Panc1 (cell line): ENCODE results near the gene NHSL1. TPM values are rescaled to one million over a fixed set of nuclear protein-coding genes. Genes with fewer than 3 reads are reported as not detected.

Experiments
- ATAC-seq: fragments of 200-7000 bp; cut with Tn5 transposase; 2 replicates; pipeline ENCODE4 v1.9.1; 2020; ENCODE audit warnings: mild to moderate bottlenecking, moderate library complexity
- Bru-seq: library from RNA; stranded (reverse); fragments of 400-500 nt; gene quantifications from one replicate; lab custom pipeline; 2021; lab: Mats Ljungman, UMichigan
- BruChase-seq, 2 experiments: library from RNA; stranded (reverse); fragments of 400-500 nt; gene quantifications; one replicate each; lab custom pipeline; 2021; lab: Mats Ljungman, UMichigan
- BruUV-seq: library from RNA; stranded (reverse); fragments of 400-500 nt; replicated peaks from 2 replicates; lab custom pipeline; 2021; lab: Mats Ljungman, UMichigan
- CTCF ChIA-PET: fragments of 300-600 bp; sonication (Branson Sonifier 250); formaldehyde crosslinking; loops from one replicate; lab custom pipeline; 2022; ENCODE audit warnings: antibody characterized with exemption; lab: Charles Lee
- POLR2A ChIA-PET: fragments of 300-600 bp; sonication (Branson Sonifier 250); formaldehyde crosslinking; loops from one replicate; lab custom pipeline; 2022; ENCODE audit warnings: antibody characterized with exemption; lab: Charles Lee
- DNase-seq: peaks from one replicate; pipeline ENCODE4 v3.0.0-alpha.2; 2010; ENCODE audit warnings: low read depth, low spot score
- H3K27ac ChIP-seq: 2 replicates; pipeline ENCODE4 v1.5.1; 2011; ENCODE audit warnings: mild to moderate bottlenecking, low read length, inconsistent platforms
- H3K27me3 ChIP-seq: fragments of 200-500 bp; sonication (Bioruptor generic); 2 replicates; pipeline ENCODE4 v1.6.0; 2014; ENCODE audit warnings: low read length, inconsistent platforms; ENCODE audit not compliant: control insufficient read depth, insufficient read depth
- H3K36me3 ChIP-seq: fragments of 200-500 bp; sonication (Bioruptor generic); 2 replicates; pipeline ENCODE4 v1.5.1; 2014; ENCODE audit warnings: inconsistent platforms, mild to moderate bottlenecking, low read length, moderate library complexity; ENCODE audit not compliant: control insufficient read depth, insufficient read depth
- H3K4me1 ChIP-seq: 2 replicates; pipeline ENCODE4 v1.5.1; 2011; ENCODE audit warnings: inconsistent platforms, mild to moderate bottlenecking, low read length, moderate library complexity; ENCODE audit not compliant: control insufficient read depth, insufficient read depth
- H3K4me3 ChIP-seq, 2 experiments: 2 replicates each; pipeline ENCODE4 v1.5.1; 2011 to 2012; ENCODE audit warnings: low read depth in 2 of 2, low read length in 2 of 2, mild to moderate bottlenecking in 2 of 2, inconsistent platforms in 1 of 2, moderate library complexity in 1 of 2
- H3K9me3 ChIP-seq: fragments of 200-500 bp; sonication (Bioruptor generic); 2 replicates; pipeline ENCODE4 v1.5.1; 2014; ENCODE audit warnings: low read depth, mild to moderate bottlenecking, inconsistent platforms, low read length, moderate library complexity; ENCODE audit not compliant: control insufficient read depth, insufficient read depth
- POLR2AphosphoS5 ChIP-seq: IDR thresholded peaks from 2 replicates; pipeline ENCODE4 v1.6.1; 2012; ENCODE audit warnings: mild to moderate bottlenecking, low read depth, low read length, moderate library complexity
- SIN3A ChIP-seq: IDR thresholded peaks from 2 replicates; pipeline ENCODE4 v1.6.1; 2012; ENCODE audit warnings: low read depth, mild to moderate bottlenecking, low read length, moderate library complexity, borderline replicate concordance; ENCODE audit not compliant: insufficient read depth
- TCF7L2 ChIP-seq: IDR thresholded peaks from 2 replicates; pipeline ENCODE4 v1.6.1; 2011; ENCODE audit warnings: mild to moderate bottlenecking, low read depth, low read length, inconsistent platforms
- in situ Hi-C: cut with HindIII; loops from 2 replicates; pipeline ENCODE4 v1.10.0; 2016; ENCODE audit warnings: low sequenced_read_pairs, low pct_unique_long_range_greater_than_20kb
- intact Hi-C: fragments of 100-400 bp; cut with micrococcal nuclease; formaldehyde crosslinking; loops from one replicate; pipeline ENCODE4 v1.10.0; 2022; ENCODE audit not compliant: unreplicated experiment
- long read RNA-seq: library from polyadenylated mRNA; unstranded; transcript quantifications from one replicate; pipeline ENCODE4 v2.0.0, GENCODE V29; 2021; ENCODE audit not compliant: unreplicated experiment
- polyA plus RNA-seq: library from polyadenylated mRNA; unstranded; fragments of >200 nt; gene quantifications from one replicate; pipeline ENCODE4 v1.2.1, GENCODE V29; 2012; ENCODE audit warnings: missing spikeins; ENCODE audit not compliant: insufficient read length
- total RNA-seq: library from RNA; stranded (reverse); gene quantifications from one replicate; pipeline ENCODE4 v1.2.1, GENCODE V29; 2021; ENCODE audit not compliant: unreplicated experiment
- TF ChIP-seq, protein P1 (sequence below): fragments of 450-650 bp; IDR thresholded peaks from 2 replicates; pipeline ENCODE4 v1.5.1; 2017; ENCODE audit warnings: mild to moderate bottlenecking
- TF ChIP-seq, protein P2 (sequence below), 2 experiments: IDR thresholded peaks; 2 replicates each; pipeline ENCODE4 v1.6.1; 2011 to 2012; ENCODE audit warnings: low read depth in 2 of 2, control low read depth in 1 of 2, low read length in 1 of 2, mild to moderate bottlenecking in 1 of 2, moderate library complexity in 1 of 2; ENCODE audit not compliant: insufficient read depth in 1 of 2

NHSL1 gene, protein sequence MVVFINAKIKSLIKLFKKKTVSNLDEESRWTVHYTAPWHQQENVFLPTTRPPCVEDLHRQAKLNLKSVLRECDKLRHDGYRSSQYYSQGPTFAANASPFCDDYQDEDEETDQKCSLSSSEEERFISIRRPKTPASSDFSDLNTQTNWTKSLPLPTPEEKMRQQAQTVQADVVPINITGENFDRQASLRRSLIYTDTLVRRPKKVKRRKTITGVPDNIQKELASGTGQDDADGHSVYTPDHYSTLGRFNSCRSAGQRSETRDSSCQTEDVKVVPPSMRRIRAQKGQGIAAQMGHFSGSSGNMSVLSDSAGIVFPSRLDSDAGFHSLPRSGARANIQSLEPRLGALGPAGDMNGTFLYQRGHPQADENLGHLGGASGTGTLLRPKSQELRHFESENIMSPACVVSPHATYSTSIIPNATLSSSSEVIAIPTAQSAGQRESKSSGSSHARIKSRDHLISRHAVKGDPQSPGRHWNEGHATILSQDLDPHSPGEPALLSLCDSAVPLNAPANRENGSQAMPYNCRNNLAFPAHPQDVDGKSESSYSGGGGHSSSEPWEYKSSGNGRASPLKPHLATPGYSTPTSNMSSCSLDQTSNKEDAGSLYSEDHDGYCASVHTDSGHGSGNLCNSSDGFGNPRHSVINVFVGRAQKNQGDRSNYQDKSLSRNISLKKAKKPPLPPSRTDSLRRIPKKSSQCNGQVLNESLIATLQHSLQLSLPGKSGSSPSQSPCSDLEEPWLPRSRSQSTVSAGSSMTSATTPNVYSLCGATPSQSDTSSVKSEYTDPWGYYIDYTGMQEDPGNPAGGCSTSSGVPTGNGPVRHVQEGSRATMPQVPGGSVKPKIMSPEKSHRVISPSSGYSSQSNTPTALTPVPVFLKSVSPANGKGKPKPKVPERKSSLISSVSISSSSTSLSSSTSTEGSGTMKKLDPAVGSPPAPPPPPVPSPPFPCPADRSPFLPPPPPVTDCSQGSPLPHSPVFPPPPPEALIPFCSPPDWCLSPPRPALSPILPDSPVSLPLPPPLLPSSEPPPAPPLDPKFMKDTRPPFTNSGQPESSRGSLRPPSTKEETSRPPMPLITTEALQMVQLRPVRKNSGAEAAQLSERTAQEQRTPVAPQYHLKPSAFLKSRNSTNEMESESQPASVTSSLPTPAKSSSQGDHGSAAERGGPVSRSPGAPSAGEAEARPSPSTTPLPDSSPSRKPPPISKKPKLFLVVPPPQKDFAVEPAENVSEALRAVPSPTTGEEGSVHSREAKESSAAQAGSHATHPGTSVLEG (N-terminal part only)
- total RNA-seq (20.6 TPM), Bru-seq, nascent RNA (percentile 76 among the genes with signal in this experiment), BruChase-seq, experiment 1, labeled RNA remaining after a 2-hour chase (percentile 69 among the genes with signal in this experiment), BruChase-seq, experiment 2, labeled RNA remaining after a 6-hour chase (percentile 66 among the genes with signal in this experiment)
- 10.3 TPM for polyA plus RNA-seq
- long read RNA-seq, partial matches to known transcripts: 7 of 14 reads
- long read RNA-seq, other reads (novel, unspliced or antisense): 6 of 14 reads

DNA sequence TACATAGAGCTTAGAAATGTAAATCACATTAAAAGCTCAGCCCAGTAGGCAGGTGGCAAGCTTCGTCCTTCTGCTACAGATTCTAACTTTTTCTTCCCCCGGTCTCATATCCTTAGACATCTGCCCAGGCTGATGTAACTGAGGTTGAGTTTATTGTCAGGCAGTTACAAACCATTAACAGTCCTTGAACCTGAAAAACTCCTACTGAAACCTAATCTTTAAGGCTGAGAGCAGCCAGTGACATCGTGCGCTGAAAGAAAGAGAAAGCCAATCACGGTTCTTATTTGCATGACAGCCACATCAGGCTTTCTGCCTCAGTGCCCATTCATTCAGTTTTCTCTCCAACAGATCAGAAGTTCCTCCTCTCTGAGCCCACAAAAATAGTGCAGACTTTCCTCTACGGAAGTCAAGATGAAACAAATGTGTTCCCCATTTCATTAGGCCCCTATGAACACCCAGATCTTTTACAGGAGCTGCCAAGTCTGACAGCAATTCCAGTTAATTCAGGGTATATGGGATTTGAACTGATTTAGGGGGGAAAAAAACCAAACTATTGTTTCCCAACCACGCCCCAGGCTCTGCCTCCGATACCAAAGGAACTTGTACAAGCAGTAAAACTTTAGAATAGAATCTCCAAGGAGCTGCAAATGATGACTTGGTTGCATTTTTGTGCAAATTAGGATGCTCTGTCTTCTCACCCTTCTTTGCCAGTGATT is at the start of gene NHSL1:
Gene NHSL1 (minus strand): TSS at position 192 of the 716 bp plus-strand sequence. CDS start 204 bp downstream, outside the sequence.
- H3K4me3 ChIP-seq: no peak within 1 kb of the TSS
- CTCF ChIA-PET: no interaction called here
- intact Hi-C loops (no loop called here), in situ Hi-C loops (no loop called here)
- H3K4me1 ChIP-seq: no peaks in the 10 kb centered on the region
- H3K27ac ChIP-seq: peak within 1 kb of the TSS; percentile 1; the same call in 1 of the 2 replicates
- DNase-seq (no peak), ATAC-seq (no peak; the same call in 1 of the 2 replicates)
- no peaks in the 10 kb centered on the region for H3K27me3 ChIP-seq
- no peaks in the 10 kb centered on the region for H3K36me3 ChIP-seq
- H3K9me3 ChIP-seq: no peaks in the 10 kb centered on the region
- POLR2A ChIA-PET: no interaction called here
- TF ChIP-seq, protein P1, sequence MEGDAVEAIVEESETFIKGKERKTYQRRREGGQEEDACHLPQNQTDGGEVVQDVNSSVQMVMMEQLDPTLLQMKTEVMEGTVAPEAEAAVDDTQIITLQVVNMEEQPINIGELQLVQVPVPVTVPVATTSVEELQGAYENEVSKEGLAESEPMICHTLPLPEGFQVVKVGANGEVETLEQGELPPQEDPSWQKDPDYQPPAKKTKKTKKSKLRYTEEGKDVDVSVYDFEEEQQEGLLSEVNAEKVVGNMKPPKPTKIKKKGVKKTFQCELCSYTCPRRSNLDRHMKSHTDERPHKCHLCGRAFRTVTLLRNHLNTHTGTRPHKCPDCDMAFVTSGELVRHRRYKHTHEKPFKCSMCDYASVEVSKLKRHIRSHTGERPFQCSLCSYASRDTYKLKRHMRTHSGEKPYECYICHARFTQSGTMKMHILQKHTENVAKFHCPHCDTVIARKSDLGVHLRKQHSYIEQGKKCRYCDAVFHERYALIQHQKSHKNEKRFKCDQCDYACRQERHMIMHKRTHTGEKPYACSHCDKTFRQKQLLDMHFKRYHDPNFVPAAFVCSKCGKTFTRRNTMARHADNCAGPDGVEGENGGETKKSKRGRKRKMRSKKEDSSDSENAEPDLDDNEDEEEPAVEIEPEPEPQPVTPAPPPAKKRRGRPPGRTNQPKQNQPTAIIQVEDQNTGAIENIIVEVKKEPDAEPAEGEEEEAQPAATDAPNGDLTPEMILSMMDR: no peak
- TF ChIP-seq, protein P2, sequence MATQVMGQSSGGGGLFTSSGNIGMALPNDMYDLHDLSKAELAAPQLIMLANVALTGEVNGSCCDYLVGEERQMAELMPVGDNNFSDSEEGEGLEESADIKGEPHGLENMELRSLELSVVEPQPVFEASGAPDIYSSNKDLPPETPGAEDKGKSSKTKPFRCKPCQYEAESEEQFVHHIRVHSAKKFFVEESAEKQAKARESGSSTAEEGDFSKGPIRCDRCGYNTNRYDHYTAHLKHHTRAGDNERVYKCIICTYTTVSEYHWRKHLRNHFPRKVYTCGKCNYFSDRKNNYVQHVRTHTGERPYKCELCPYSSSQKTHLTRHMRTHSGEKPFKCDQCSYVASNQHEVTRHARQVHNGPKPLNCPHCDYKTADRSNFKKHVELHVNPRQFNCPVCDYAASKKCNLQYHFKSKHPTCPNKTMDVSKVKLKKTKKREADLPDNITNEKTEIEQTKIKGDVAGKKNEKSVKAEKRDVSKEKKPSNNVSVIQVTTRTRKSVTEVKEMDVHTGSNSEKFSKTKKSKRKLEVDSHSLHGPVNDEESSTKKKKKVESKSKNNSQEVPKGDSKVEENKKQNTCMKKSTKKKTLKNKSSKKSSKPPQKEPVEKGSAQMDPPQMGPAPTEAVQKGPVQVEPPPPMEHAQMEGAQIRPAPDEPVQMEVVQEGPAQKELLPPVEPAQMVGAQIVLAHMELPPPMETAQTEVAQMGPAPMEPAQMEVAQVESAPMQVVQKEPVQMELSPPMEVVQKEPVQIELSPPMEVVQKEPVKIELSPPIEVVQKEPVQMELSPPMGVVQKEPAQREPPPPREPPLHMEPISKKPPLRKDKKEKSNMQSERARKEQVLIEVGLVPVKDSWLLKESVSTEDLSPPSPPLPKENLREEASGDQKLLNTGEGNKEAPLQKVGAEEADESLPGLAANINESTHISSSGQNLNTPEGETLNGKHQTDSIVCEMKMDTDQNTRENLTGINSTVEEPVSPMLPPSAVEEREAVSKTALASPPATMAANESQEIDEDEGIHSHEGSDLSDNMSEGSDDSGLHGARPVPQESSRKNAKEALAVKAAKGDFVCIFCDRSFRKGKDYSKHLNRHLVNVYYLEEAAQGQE (IDR thresholded peaks at IDR 0.05; ENCODE audit: insufficient read depth in 1 of 2, low read depth in 2 of 2, low read length in 1 of 2): no peak
- no peak for TF ChIP-seq SIN3A
- TF ChIP-seq TCF7L2: no peak
- TF ChIP-seq POLR2AphosphoS5: no peak
- BruUV-seq: no TSS peak
